Bronchial epithelial cell (primary cell): ENCODE data around the gene ADCY7. TPM values are rescaled to one million over a fixed set of nuclear protein-coding genes. Genes with fewer than 3 reads are reported as not detected.

Experiments used
- DNase-seq: peaks from one replicate; pipeline ENCODE4 v3.0.0-alpha.2; 2010; ENCODE audit warnings: low read depth
- FAIRE-seq: peaks from 2 replicates; lab custom pipeline; 2011; peaks lifted over from hg19 to GRCh38; lab: Jason Lieb, UNC
- H3K27me3 ChIP-seq: 2 replicates; pipeline ENCODE4 v1.5.1; 2011; ENCODE audit warnings: low read length; ENCODE audit not compliant: control insufficient read depth, insufficient read depth
- H3K36me3 ChIP-seq: 2 replicates; pipeline ENCODE4 v1.5.1; 2011; ENCODE audit warnings: low read length; ENCODE audit not compliant: control insufficient read depth, insufficient read depth
- H3K4me3 ChIP-seq: 2 replicates; pipeline ENCODE4 v1.5.1; 2011; ENCODE audit warnings: mild to moderate bottlenecking, low read depth, low read length, control low read depth
- total RNA-seq: library from RNA; depleted of rRNA; stranded (reverse); fragments of >200 nt; gene quantifications from 2 replicates; pipeline ENCODE4 v1.2.1, GENCODE V29; 2014
- TF ChIP-seq, protein P1 (sequence below): IDR thresholded peaks from 2 replicates; pipeline ENCODE4 v1.5.1; 2011; ENCODE audit warnings: mild to moderate bottlenecking, moderate library complexity, low read length, control low read depth, inconsistent platforms; ENCODE audit not compliant: insufficient read depth, severe bottlenecking

ADCY7 gene
- total RNA-seq, 1 donor from 2014 or later = 29.2 TPM

DNA sequence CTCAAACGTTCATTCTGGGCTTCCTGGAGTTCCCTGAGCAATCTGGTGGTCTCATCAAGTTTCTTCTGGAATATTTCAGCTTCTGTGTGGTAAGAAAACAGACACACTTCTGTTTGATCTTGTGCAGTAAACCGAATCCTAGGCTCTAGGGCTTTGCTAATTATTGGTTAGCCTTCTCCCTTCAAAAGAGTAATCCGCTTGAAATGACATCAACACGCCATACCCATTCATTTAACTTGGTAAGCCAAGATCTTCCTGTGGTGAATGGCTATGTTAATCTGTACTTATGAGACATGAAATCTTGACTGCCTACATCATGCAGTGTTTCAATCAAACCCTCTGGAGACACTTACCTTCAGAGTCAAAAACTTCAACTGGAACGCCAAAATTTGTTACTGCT, 54.0 kb downstream of the ADCY7 start:
- peaks cover 17% of the 10 kb centered on the region for H3K36me3 ChIP-seq
- TF ChIP-seq, protein P1, sequence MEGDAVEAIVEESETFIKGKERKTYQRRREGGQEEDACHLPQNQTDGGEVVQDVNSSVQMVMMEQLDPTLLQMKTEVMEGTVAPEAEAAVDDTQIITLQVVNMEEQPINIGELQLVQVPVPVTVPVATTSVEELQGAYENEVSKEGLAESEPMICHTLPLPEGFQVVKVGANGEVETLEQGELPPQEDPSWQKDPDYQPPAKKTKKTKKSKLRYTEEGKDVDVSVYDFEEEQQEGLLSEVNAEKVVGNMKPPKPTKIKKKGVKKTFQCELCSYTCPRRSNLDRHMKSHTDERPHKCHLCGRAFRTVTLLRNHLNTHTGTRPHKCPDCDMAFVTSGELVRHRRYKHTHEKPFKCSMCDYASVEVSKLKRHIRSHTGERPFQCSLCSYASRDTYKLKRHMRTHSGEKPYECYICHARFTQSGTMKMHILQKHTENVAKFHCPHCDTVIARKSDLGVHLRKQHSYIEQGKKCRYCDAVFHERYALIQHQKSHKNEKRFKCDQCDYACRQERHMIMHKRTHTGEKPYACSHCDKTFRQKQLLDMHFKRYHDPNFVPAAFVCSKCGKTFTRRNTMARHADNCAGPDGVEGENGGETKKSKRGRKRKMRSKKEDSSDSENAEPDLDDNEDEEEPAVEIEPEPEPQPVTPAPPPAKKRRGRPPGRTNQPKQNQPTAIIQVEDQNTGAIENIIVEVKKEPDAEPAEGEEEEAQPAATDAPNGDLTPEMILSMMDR = no peak
- H3K4me3 ChIP-seq = no peak overlapping the region
- no peak for DNase-seq
- no peak for FAIRE-seq
- no peaks in the 10 kb centered on the region for H3K27me3 ChIP-seq

DNA sequence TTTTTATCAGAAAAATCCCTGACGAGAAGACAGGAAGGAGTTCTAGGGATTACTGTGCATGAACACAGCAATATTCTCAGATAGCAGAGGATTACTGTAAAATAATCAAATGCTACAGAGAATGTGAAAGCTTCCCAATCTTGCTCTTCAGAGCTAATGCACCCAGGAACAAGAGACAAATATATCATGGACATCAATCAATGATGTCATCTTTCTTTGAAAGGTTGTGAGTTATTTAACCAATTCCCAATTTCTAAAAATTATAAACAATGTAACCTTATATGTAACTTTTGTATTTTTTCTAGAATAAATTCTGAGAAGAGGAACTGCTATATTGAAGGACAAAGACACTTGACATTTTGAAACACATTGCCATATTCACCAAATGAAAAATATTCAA, 56.0 kb downstream of the ADCY7 start:
- TF ChIP-seq, protein P1 = no peak
- no peak for FAIRE-seq
- Histone ChIP-seq H3K27me3 (no peaks in the 10 kb centered on the region), H3K4me3 (no peak overlapping the region), H3K36me3 (peaks cover 15% of the 10 kb centered on the region)
- no peak for DNase-seq

DNA sequence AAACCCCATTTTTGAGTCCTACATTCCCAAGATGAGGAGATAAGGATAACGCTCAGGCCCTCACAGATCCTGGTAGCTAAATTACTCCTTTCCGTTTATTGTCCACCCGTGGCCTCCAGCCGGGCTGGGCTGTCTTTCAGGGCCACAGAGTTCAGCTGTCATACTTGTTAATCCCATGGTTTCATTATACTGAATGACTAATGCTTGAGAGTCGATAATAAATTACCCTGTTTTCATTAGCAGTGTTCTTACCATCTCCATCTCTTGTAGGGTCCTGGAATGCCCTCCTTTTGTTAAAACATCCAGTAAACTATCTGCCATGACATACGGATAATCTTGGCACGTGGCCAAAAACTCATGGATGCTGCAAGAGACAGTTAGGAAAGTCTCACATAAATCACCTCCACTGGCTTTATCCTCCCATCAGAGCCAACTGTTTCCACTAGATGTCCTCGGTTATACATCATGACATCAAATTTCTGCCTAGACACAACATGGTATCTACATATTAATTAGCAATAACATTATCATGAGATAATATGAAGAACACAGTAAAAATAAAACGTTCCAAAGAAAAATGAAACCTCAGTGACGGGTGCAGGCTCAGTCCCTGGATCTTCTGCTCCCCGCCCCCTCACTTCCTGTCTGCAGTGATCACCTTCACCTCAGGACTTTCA, 57.1 kb downstream of the ADCY7 start:
- Histone ChIP-seq H3K4me3 (no peak overlapping the region), H3K27me3 (no peaks in the 10 kb centered on the region), H3K36me3 (peaks cover 17% of the 10 kb centered on the region)
- FAIRE-seq = no peak
- peak; percentile 27 for DNase-seq
- TF ChIP-seq, protein P1 = no peak

DNA sequence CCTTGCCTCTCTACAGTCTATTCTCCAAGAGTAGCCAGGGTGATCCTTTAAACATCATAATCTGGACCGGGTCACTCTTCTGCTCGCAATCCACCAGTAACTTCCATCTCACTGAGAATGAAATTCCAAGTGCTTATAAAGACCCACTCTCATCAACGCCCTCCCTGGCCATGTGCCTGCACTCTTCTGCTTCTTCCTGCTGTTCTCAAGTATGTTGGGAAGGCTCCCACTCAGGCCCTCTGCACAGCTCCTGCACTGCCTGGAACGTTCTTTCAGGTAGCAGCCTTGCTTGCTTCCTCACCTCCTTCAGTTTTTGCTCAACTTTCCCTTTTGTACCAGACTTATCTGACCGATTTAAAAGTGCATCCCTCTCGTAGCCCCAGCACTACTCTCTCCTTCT, 58.0 kb downstream of the ADCY7 start:
- H3K36me3 ChIP-seq = peaks cover 18% of the 10 kb centered on the region
- FAIRE-seq = no peak
- TF ChIP-seq, protein P1 = no peak

DNA sequence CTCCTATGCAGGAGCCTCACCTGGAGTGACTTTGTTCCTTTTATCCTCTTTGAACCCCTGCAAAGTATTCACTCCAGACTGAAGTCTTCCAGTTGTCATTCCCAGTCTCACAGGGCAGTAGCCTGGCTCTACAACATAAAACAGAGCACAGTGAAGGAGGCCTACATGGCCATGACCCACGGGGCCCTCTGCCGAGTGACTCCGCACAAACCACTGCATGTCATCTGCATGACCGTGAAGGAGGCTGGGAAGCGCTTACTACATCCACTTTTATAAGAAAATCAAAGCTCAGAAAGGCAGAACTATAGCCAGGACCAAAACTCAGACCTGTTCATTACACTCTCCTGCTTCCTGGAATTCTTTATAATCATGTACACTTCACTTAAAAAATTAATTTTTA, 59.9 kb downstream of the ADCY7 start:
- no peaks in the 10 kb centered on the region for H3K27me3 ChIP-seq
- FAIRE-seq (no peak), DNase-seq (no peak)
- no peak overlapping the region for H3K4me3 ChIP-seq
- TF ChIP-seq, protein P1 = no peak
- peaks cover 12% of the 10 kb centered on the region for H3K36me3 ChIP-seq

More for the DNA sequence above, 58.0 kb downstream of the ADCY7 start:
- H3K4me3 ChIP-seq = no peak overlapping the region
- no peak for DNase-seq
- no peaks in the 10 kb centered on the region for H3K27me3 ChIP-seq
